B cell (primary cell): ENCODE results near the gene MYZAP.

Source experiments
- EZH2 ChIP-seq: IDR thresholded peaks from 2 replicates; pipeline ENCODE4 v1.6.1; 2012; ENCODE audit warnings: borderline replicate concordance, low read depth, mild to moderate bottlenecking, moderate library complexity, low read length; ENCODE audit not compliant: insufficient read depth, poor library complexity, severe bottlenecking
- TF ChIP-seq, protein P1 (sequence below): fragments of 200-600 bp; IDR thresholded peaks from one replicate; pipeline ENCODE4 v1.8.0; 2022; ENCODE audit warnings: antibody characterized with exemption, mild to moderate bottlenecking

DNA sequence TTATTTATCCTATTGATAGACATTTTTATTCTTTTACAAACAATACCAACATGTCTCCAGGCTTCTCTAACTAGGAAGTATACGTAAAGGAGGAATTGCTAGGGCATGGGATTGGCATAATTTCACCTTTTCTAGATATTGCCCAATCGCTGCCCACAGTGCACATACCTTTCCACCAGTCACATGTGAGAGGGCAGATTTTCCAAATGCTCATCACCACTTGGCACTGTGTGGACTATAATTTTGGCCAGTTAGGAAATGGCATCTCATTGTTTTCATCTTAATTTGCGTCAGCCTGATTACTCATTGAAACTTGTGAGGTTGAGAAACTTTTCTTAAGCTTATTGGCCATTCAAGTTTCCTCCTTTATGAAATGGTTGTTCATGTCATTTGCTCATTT is 57.4 kb downstream of the MYZAP start:
- TF ChIP-seq EZH2: no peak
- TF ChIP-seq, protein P1, sequence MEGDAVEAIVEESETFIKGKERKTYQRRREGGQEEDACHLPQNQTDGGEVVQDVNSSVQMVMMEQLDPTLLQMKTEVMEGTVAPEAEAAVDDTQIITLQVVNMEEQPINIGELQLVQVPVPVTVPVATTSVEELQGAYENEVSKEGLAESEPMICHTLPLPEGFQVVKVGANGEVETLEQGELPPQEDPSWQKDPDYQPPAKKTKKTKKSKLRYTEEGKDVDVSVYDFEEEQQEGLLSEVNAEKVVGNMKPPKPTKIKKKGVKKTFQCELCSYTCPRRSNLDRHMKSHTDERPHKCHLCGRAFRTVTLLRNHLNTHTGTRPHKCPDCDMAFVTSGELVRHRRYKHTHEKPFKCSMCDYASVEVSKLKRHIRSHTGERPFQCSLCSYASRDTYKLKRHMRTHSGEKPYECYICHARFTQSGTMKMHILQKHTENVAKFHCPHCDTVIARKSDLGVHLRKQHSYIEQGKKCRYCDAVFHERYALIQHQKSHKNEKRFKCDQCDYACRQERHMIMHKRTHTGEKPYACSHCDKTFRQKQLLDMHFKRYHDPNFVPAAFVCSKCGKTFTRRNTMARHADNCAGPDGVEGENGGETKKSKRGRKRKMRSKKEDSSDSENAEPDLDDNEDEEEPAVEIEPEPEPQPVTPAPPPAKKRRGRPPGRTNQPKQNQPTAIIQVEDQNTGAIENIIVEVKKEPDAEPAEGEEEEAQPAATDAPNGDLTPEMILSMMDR: no peak
